Left renal pelvis (tissue), 4 donors: ENCODE results near the gene CHRM3. TPM values are rescaled to one million over a fixed set of nuclear protein-coding genes. Genes with fewer than 3 reads are reported as not detected.

Experiments used
- DNase-seq, 4 donors: peaks; one replicate each; pipeline ENCODE4 v3.0.0-alpha.2; 2013; ENCODE audit warnings: low read depth in 4 of 4, low spot score in 3 of 4
- polyA plus RNA-seq, 4 donors: library from polyadenylated mRNA; unstranded; fragments of 120-200 nt; gene quantifications; one replicate each; pipeline ENCODE4 v1.2.1, GENCODE V29; 2013; ENCODE audit not compliant: insufficient read length in 4 of 4

Gene CHRM3
- polyA plus RNA-seq, 4 donors, result 6.8 to 7.9 (median 7.1) TPM

DNA sequence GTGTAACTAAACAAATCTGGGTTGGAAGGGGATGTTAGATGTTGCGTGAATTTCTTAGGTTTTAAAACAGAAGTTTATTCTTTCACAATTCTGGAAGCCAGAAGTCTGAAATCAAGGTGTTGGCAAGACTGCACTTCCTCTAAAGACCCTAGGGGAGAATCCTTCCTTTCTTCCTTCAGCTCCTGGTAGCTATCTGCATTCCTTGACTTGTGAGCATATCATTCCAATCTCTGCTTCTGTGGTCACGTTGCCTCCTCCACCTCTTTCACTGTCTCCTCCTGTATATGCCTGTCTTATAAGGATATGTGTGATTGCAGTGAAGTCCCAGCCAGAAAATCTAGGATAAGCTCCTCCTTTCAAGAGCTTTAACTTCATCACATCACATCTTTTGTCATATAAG is 7.7 kb downstream of the CHRM3 start:
- DNase-seq, result no peak

DNA sequence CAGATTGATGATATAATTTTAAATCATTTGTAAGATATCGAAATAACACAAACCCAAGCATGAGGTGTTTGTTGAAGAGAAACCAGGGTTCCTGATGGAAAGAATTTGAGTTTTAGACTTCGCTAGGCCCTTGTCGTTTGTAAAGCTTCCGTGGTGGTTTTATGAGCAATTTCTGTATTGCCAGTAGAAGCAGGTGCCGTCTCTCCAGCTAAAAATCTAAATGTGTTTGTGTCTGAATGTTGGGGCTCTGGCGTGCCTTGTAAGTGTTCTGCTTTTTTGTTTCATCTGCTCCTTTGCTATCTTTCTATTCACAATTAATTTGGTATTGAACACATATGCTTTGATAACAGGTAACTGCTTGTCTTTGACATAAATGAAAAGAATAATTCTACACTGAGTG is 27.5 kb downstream of the CHRM3 start:
- DNase-seq, result no peak

DNA sequence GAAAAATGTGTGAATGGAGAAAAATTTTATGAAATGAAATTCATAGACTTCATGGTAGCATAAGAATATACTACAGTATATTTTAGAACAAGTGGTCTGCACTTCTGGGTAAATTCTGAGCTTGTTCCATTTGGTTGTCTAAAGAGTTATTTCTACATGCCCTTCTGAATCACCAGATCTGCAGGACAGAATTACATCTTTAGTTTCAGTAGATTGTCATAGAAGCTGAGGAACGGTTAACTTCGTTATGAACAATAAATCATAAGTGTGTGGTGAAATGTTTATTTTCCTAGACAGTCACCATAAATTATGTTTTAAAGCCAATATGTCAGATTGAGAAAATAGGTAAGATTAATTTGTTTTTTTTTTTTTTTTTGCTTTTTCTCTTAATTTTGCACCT is 30.9 kb downstream of the CHRM3 start:
- DNase-seq, result no peak

DNA sequence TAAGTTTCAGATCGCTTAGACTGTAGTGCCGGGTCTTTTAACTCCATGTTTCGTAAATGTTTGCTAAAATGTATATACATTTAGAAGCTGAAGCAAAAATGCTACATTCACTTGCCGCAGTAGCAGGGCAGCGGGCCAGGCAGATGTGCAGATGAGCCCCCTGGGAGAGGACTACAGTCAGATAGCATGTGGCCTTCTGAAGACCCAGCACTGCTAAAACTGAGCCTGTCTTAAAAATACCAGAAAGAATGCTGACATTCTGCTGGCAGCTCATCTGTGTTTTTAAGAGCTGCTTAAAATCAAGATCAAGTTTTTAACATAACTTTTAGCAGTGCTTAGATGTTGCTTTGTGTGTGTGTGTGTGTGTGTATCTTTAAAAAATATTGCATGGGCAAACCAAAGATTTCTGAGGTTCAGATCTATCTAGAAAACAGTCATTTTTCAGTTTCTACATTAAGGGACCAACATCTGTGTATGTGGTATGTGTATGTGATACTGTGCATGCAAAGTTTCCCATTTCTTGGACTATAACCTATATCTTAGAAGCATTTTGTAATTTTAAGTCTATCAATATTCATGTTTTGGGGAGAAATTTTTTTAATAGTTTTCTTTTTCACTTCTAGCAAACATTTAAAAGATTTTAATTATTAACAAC is 31.7 kb downstream of the CHRM3 start:
- no peak for DNase-seq

DNA sequence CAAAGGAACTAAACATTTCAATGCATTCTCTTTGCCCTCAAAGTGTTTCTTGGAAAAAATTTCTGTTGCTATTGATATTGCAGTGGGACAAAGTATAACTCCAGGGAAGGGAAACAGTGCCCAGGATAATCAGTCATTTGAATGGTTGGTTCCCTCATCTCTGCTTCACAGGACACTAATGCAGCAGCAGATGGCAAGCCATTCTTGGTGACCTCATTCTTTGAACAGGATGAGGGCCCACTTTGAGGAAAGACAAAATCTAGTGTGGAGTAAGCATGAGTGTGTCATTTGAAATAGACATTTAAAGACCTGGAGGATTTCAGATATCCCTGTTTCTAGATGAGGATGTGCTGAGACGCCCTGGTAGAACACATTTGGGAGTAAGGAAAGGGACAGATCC is 32.3 kb downstream of the CHRM3 start:
- DNase-seq, result no peak

DNA sequence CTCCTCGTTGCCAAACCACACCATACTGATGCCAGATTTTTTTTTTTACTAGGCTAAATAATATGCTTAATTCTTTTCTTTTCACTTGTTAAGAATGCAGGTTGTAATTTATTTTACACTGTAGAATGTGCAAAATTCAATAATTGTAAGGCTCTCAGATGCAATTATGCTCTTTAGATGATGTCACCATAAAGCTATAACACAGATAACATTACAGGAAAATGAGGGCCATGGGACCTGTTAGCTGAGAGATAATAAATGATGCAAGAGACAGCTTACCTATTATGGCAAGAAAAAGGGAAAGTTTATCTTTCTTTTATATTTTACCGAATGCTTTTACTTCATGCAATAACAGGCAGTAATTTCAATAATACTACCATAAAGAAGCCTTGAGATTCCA is 35.4 kb downstream of the CHRM3 start:
- DNase-seq, result no peak

DNA sequence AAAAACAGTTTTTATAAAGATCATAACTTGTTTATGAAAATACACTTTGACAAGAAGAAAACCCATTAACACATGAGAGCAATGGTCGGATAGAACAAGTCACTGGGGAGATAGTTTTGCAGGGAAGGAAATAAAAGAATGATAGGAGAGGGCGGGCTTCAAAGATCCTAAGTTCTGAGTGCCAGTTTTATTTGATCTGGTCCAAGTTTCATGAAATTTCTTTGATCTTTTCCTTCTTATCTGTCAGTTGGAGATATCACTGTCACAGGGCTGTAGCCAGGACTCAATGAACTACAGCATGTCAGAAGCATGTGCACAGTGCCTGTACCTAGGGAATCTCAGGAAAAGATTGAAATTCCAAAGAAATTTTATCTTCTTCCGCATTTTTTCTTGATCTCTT is 36.5 kb downstream of the CHRM3 start:
- no peak for DNase-seq

DNA sequence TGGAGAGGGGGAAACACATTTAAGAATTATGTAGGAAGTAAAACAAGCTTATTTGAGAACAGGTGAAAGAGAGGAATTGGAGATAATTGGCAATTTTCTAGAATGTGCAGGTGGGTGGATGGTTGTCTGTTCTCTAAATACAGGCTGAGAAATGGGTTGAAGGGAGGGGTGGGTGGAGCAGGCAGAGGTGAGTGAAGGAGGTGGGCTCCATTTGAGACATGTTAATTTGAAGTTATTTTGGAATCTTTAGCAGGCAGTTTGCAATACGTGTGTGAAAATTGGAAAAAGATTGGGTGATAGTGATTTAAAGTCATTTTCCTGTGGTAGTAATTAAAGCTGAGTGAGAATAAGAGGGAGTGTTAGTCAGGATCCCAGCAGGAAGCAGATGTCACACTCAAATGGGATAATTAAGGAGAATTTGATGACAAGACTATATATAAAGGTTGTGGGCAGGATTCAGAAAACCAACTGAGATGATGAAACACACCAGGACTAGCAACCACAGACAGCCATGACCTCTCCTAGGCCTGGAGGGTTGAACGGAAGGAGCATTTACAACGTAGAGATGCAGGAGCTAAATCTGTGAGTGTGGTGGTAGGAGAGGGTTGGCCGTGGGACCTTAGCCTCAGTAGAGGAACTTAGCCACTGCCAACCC is 40.6 kb downstream of the CHRM3 start:
- DNase-seq, result no peak

DNA sequence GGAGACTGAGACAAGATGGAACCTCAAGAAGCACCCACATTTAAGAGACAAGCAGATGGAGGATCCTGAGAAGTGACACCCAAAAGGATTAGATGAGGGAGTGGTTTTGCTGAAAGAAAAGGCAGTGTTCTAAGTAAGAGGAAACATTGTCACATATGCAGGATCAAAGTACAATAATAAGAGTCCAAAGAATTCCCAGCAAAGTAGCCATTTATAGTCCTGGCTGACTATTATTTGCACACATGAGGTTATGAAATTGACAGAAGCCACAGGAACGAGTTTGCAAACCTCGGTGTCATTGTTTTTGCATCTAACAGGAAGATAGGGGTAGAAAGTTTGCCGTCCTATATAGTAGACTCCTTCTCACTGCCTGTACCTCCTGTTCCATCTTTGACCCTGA is 41.3 kb downstream of the CHRM3 start:
- DNase-seq, result no peak

DNA sequence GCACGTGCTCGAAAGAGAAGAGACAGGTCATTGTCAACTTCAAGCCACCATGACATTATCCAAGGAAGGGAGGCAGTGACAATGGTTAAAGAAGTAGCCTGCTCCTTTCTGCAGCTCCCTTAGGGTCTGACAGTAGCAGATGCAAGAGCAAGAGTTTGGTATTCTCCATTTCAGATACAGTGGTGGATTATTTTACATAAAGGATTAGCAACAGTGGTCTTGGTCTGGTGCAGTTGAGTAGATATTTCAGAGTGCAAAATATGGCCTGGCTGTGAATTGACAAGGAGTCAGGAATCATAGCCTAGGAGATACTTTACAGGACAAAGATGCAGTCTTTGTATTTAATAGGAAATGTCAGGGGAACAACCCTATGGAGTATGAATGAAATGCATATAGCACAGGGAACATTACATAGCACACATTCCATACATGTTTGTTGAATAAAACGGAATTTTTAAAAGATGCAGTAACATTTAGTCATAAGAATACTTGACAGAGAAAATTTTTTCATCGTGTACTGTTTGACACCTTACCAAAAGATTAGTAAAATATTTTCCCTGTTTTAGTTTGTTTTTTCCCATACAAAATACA is 41.8 kb downstream of the CHRM3 start:
- no peak for DNase-seq

DNA sequence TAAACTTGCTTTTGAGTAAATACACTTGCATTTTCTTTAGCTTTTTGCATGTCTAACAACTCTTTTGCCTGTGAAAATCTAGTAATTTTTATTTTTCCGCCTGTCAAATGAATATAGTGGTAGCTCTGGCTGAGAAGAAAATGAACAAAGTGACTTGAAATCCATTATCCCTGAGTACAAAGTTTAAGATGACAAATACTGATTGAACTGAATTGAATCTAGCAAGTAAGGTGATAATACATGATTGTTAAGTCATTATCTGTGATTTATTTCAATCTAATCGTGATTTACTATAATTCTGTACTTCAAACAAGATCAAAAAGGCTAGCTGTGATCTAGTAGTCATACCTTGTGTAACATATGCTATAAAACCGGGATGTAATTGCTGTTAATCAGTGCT is 42.8 kb downstream of the CHRM3 start:
- no peak for DNase-seq

DNA sequence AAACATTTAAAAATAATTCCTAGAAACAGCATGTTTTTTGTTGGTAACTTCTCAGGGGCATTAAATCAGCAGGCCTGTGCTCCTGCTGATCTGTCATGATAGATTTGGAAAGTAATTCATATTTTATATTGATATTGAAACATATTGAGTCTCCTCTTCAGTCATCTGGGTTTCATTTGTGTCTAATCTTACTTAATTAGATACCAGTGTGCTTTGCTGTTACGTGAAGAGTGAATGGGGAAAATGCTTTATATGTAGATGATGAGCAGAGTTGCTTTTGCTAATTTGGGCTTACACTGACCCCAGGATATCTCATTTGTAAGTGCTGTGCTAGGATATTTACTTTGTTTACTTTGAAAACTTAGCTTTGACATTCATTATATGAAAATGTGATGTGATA is 45.9 kb downstream of the CHRM3 start:
- DNase-seq, result no peak

DNA sequence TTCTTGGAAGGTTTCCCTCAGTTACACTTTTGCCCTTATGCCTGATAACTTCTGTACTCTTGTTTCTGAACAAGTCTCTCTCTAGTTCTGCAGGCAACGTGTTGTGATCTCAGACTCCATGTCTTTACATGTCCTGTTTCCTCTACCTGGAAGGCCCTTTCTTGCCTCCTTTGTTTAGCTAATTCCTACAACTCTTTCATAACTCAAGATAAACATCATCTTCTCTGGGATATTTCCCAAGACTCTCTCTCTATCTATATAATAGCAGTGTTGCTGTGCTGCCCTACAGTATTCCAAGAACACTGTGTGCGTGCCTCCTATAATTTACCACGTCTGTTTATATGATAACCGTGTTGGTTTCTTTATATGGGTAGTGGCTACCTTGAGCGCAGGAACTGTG is 47.8 kb downstream of the CHRM3 start:
- no peak for DNase-seq
